ENCODE measurements around the gene RAPGEFL1.
"Not testable (repeated sequence)": the region's sequence is repeated elsewhere in the genome, so short reads cannot be mapped to it uniquely, and the experiment has no call there.

RAPGEFL1 gene, protein sequence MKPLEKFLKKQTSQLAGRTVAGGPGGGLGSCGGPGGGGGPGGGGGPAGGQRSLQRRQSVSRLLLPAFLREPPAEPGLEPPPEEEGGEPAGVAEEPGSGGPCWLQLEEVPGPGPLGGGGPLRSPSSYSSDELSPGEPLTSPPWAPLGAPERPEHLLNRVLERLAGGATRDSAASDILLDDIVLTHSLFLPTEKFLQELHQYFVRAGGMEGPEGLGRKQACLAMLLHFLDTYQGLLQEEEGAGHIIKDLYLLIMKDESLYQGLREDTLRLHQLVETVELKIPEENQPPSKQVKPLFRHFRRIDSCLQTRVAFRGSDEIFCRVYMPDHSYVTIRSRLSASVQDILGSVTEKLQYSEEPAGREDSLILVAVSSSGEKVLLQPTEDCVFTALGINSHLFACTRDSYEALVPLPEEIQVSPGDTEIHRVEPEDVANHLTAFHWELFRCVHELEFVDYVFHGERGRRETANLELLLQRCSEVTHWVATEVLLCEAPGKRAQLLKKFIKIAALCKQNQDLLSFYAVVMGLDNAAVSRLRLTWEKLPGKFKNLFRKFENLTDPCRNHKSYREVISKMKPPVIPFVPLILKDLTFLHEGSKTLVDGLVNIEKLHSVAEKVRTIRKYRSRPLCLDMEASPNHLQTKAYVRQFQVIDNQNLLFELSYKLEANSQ

DNA sequence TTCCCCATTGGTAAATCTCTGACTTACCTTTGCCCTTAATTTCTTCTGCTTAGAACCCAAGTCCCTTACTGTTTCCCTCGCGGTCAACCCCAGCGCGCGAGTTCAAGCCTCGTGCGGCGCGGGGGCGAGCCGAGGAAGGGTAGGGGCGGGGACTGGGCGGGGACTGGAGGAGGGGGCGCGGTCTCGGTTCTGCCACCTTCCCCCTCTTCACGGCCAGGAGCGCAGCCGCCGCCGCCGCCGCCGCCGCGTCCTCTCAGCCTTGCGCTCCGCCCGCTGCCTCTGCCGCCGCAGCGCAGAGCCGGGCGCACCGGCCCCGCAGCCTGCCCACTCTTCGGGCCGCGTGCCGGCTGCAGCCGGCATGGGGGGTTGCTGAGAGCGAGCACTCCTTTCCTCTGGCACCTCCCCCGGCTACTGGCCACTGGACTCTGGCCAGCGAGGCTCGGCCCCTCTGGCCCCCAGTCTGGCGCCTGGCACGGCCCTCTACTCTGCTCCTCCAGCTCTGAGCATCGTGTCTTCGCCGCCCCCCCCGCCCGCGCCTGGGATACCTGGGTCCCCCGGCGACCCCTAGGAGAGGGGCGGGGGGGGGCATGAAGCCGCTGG lies at the start of gene RAPGEFL1:
Gene RAPGEFL1, plus strand, starts transcription at position 196 of the 600 bp plus-strand sequence. Its CDS starts 392 bp downstream, at position 588.
- DNase-seq (ENCODE audit: low read depth, low spot score): no peak
- peak within 1 kb of the TSS; percentile 69 for H3K9ac ChIP-seq (ENCODE audit: insufficient read length)

GRCh38 chr17:40129498-40129897 lies 47.8 kb upstream of the RAPGEFL1 start:
- Histone ChIP-seq H3K9ac (ENCODE audit: insufficient read length) (no peak overlapping the region), H3K36me3 (ENCODE audit: insufficient read depth, low read length) (peaks cover 97% of the 10 kb centered on the region), H3K27ac (no peak overlapping the region), H3K9me3 (ENCODE audit: low read depth, low read length) (no peaks in the 10 kb centered on the region), H3K4me3 (no peak overlapping the region)
- TF ChIP-seq POLR2AphosphoS5 (IDR thresholded peaks at IDR 0.05; ENCODE audit: borderline replicate concordance, low read depth, low read length): no peak
- TF ChIP-seq FOXP2 (optimal IDR thresholded peaks at IDR 0.05; ENCODE audit: control extremely low read depth, extremely low read length, insufficient read depth): no peak
- no peak for TF ChIP-seq EZH2 (IDR thresholded peaks at IDR 0.05)
- no peak for DNase-seq (ENCODE audit: low read depth, low spot score)

More for the DNA sequence above, at the start of gene RAPGEFL1:
- H3K9me3 ChIP-seq (ENCODE audit: low read depth, low read length): no peaks in the 10 kb centered on the region
- TF ChIP-seq POLR2AphosphoS5 (IDR thresholded peaks at IDR 0.05; ENCODE audit: borderline replicate concordance, low read depth, low read length) (no peak; the same call in 1 of the 2 replicates), FOXP2 (optimal IDR thresholded peaks at IDR 0.05; ENCODE audit: control extremely low read depth, extremely low read length, insufficient read depth) (no peak), EZH2 (IDR thresholded peaks at IDR 0.05) (no peak)
- H3K36me3 ChIP-seq (ENCODE audit: insufficient read depth, low read length): peaks cover 21% of the 10 kb centered on the region; the same call in 1 of the 2 replicates
- H3K27ac ChIP-seq: no peak within 1 kb of the TSS; the same call in 1 of the 2 replicates
- peak within 1 kb of the TSS; percentile 84 for H3K4me3 ChIP-seq

- Histone ChIP-seq H3K36me3 (ENCODE audit: insufficient read depth, low read length) (peaks cover 99% of the 10 kb centered on the region), H3K9ac (ENCODE audit: insufficient read length) (no peak overlapping the region), H3K27ac (peak overlapping the region; percentile 7; the same call in 1 of the 2 replicates), H3K4me3 (no peak overlapping the region), H3K9me3 (ENCODE audit: low read depth, low read length) (no peaks in the 10 kb centered on the region)
- TF ChIP-seq FOXP2 (optimal IDR thresholded peaks at IDR 0.05; ENCODE audit: control extremely low read depth, extremely low read length, insufficient read depth) (no peak), EZH2 (IDR thresholded peaks at IDR 0.05) (no peak), POLR2AphosphoS5 (IDR thresholded peaks at IDR 0.05; ENCODE audit: borderline replicate concordance, low read depth, low read length) (no peak)
- no peak for DNase-seq (ENCODE audit: low read depth, low spot score)
These were observed 46.8 kb upstream of the RAPGEFL1 start for GRCh38 chr17:40130352-40131042.

DNA sequence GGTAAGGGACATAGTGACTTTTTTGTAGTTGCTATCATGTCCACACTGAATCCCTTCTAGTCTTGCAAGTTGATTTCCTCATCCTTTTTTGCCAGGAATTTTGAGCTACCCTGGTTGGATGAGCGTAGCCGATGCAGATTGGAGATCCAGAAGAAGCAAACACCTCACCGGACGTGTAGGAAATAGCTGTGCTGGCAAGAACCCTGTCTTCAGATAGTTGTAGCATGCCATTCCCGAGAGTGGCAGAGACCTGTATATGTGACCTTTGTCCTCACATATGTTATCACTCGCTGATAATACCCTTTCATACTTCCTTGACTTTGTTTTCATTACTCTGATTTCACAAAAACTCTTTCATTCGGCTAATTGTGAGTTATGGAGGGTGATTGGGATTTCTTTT lies 43.1 kb upstream of the RAPGEFL1 start:
- TF ChIP-seq POLR2AphosphoS5 (IDR thresholded peaks at IDR 0.05; ENCODE audit: borderline replicate concordance, low read depth, low read length) (no peak; the same call in 1 of the 2 replicates), FOXP2 (optimal IDR thresholded peaks at IDR 0.05; ENCODE audit: control extremely low read depth, extremely low read length, insufficient read depth) (no peak), EZH2 (IDR thresholded peaks at IDR 0.05) (no peak)
- peaks cover 87% of the 10 kb centered on the region for H3K36me3 ChIP-seq (ENCODE audit: insufficient read depth, low read length)

GRCh38 chr17:40135817-40136216 lies 41.5 kb upstream of the RAPGEFL1 start:
- no peaks in the 10 kb centered on the region for H3K9me3 ChIP-seq (ENCODE audit: low read depth, low read length)
- H3K9ac ChIP-seq (ENCODE audit: insufficient read length): no peak overlapping the region
- H3K27ac ChIP-seq: peak overlapping the region; percentile 58
- TF ChIP-seq POLR2AphosphoS5 (IDR thresholded peaks at IDR 0.05; ENCODE audit: borderline replicate concordance, low read depth, low read length): no peak
- TF ChIP-seq EZH2 (IDR thresholded peaks at IDR 0.05): no peak
- no peak for TF ChIP-seq FOXP2 (optimal IDR thresholded peaks at IDR 0.05; ENCODE audit: control extremely low read depth, extremely low read length, insufficient read depth)
- no peak for DNase-seq (ENCODE audit: low read depth, low spot score)
- H3K4me3 ChIP-seq: no peak overlapping the region
- H3K36me3 ChIP-seq (ENCODE audit: insufficient read depth, low read length): peaks cover 71% of the 10 kb centered on the region

More for the DNA sequence above, 43.1 kb upstream of the RAPGEFL1 start:
- no peaks in the 10 kb centered on the region for H3K9me3 ChIP-seq (ENCODE audit: low read depth, low read length)
- peak overlapping the region; percentile 58; the same call in 1 of the 2 replicates for H3K27ac ChIP-seq
- H3K4me3 ChIP-seq: no peak overlapping the region
- no peak overlapping the region for H3K9ac ChIP-seq (ENCODE audit: insufficient read length)
- DNase-seq (ENCODE audit: low read depth, low spot score): no peak

- TF ChIP-seq EZH2 (IDR thresholded peaks at IDR 0.05) (no peak), FOXP2 (optimal IDR thresholded peaks at IDR 0.05; ENCODE audit: control extremely low read depth, extremely low read length, insufficient read depth) (no peak), POLR2AphosphoS5 (IDR thresholded peaks at IDR 0.05; ENCODE audit: borderline replicate concordance, low read depth, low read length) (no peak)
- H3K27ac ChIP-seq: peak overlapping the region; percentile 93
- peaks cover 61% of the 10 kb centered on the region for H3K36me3 ChIP-seq (ENCODE audit: insufficient read depth, low read length)
- H3K9me3 ChIP-seq (ENCODE audit: low read depth, low read length): no peaks in the 10 kb centered on the region
- H3K9ac ChIP-seq (ENCODE audit: insufficient read length): peak overlapping the region; percentile 82
- no peak for DNase-seq (ENCODE audit: low read depth, low spot score)
- H3K4me3 ChIP-seq: peak overlapping the region; percentile 85
These were observed 37.7 kb upstream of the RAPGEFL1 start for GRCh38 chr17:40139566-40140058.

DNA sequence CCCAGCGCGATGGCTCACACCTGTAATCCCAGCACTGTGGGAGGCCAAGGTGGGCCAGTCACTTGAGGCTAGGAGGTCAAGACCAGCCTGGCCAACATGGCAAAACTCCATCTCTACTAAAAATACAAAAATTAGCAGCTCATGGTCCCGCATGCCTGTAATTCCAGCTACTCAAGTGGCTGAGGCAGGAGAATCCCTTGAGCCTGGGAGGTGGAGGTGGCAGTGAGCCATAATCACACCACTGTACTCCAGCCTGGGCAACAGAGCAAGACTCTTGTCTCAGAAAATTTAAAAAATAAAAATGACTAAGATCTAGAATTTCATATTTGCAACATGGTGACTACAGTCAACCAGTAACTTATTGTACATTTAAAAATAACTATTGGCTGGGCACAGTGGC lies 34.1 kb upstream of the RAPGEFL1 start:
- not testable (repeated sequence) for H3K9ac ChIP-seq (ENCODE audit: insufficient read length); H3K27ac ChIP-seq; H3K9me3 ChIP-seq (ENCODE audit: low read depth, low read length); H3K4me3 ChIP-seq; DNase-seq (ENCODE audit: low read depth, low spot score)
- H3K36me3 ChIP-seq (ENCODE audit: insufficient read depth, low read length): peaks cover 54% of the 10 kb centered on the region

All from SK-N-MC (cell line).